BLaER1 treated with 17β-estradiol and CSF1 and Interleukin-3, amounts not matched to agents 10 nM and 100 nM (cell line): ENCODE measurements around the gene DNAJB13.
A peak's percentile ranks its signal among the peaks of the same experiment; 100 is the strongest.
"Not testable (repeated sequence)": the region's sequence is repeated elsewhere in the genome, so short reads cannot be mapped to it uniquely, and the experiment has no call there.

Source experiments
- H3K27ac ChIP-seq, 11 experiments: shearing (Covaris generic); formaldehyde crosslinking; 2 replicates each; pipeline ENCODE4 v1.8.1; 2022
- H3K27me3 ChIP-seq, 11 experiments: shearing (Covaris generic); formaldehyde crosslinking; 2 replicates each; pipeline ENCODE4 v1.8.1; 2022
- H3K36me3 ChIP-seq, 11 experiments: shearing (Covaris generic); formaldehyde crosslinking; 2 replicates each; pipeline ENCODE4 v1.8.1; 2022
- H3K4me1 ChIP-seq, 10 experiments: shearing (Covaris generic); formaldehyde crosslinking; 2 replicates each; pipeline ENCODE4 v1.8.1; 2022
- H3K4me2 ChIP-seq, 11 experiments: shearing (Covaris generic); formaldehyde crosslinking; 2 replicates each; pipeline ENCODE4 v1.8.1; 2022
- H3K4me3 ChIP-seq, 10 experiments: shearing (Covaris generic); formaldehyde crosslinking; 2 replicates each; pipeline ENCODE4 v1.8.1; 2022
- H3K9ac ChIP-seq, 11 experiments: shearing (Covaris generic); formaldehyde crosslinking; 2 replicates each; pipeline ENCODE4 v1.8.1; 2022
- H3K9me3 ChIP-seq, 11 experiments: shearing (Covaris generic); formaldehyde crosslinking; replicated peaks in 1 of 11; 2 replicates each; pipeline ENCODE4 v1.8.1; 2022
- H4K20me1 ChIP-seq, 11 experiments: shearing (Covaris generic); formaldehyde crosslinking; 2 replicates each; pipeline ENCODE4 v1.8.1; 2022
- Cebpa-rat ChIP-seq, 11 experiments: shearing (Covaris generic); IDR thresholded peaks; 2 replicates each; pipeline ENCODE4 v1.8.1; 2022

The DNAJB13 gene

DNA sequence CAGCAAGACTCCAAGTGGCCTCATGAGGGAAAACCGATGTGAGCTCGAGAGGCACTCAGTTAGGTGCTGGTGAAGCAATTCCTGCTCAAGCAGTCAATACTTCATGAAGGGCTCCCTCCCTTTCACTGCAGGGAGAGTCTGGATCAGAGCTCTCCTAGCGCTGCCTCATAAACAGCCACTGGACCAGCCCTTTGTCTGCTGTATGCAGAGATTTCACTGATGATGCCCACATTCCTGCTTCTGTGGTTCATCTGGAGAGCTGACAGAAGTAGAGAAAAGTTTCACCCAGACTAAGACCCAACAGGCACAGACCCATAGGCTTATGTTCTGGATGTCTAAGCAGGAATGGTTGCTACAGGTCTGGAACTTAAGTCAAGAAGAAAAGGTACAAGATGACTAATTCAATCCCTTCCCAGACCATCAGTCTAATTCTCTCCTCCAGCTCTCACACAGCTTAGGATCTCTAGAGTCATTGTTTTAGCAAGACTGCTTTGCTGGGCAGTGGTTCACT is 27.8 kb downstream of the DNAJB13 start:
- peaks cover 53 to 83% (median 69%) of the 10 kb centered on the region in 10 experiments for H3K4me1 ChIP-seq
- H3K4me3 ChIP-seq, result peak overlapping the region in 3 of 10 experiments; percentile 89 to 96 (median 96); a peak in 4 of 20 replicates
- peak overlapping the region in 2 of 11 experiments; percentile 96 to 97; a peak in 5 of 22 replicates for H3K9ac ChIP-seq
- H3K27me3 ChIP-seq, result no peaks in the 10 kb centered on the region
- peak overlapping the region; percentile 34 to 98 (median 92); a peak in 14 of 22 replicates for H3K27ac ChIP-seq
- no peaks in the 10 kb centered on the region for H3K9me3 ChIP-seq
- H3K36me3 ChIP-seq, result peaks cover 58 to 84% (median 73%) of the 10 kb centered on the region in 11 experiments
- H3K4me2 ChIP-seq, result peak overlapping the region; percentile 91 to 100 (median 98); a peak in 21 of 22 replicates
- TF ChIP-seq Cebpa-rat (IDR thresholded peaks at IDR 0.05), result no peak
- H4K20me1 ChIP-seq, result peaks cover 0 to 89% (median 24%) of the 10 kb centered on the region in 11 experiments; a peak in 13 of 22 replicates

- Histone ChIP-seq H3K36me3 (peaks cover 45 to 68% (median 59%) of the 10 kb centered on the region in 11 experiments), H3K4me2 (peak overlapping the region; percentile 91 to 100 (median 98)), H3K27me3 (no peaks in the 10 kb centered on the region), H3K27ac (peak overlapping the region; percentile 34 to 98 (median 92); a peak in 21 of 22 replicates), H3K9me3 (no peaks in the 10 kb centered on the region), H4K20me1 (peaks cover 0 to 73% (median 13%) of the 10 kb centered on the region in 11 experiments; a peak in 12 of 22 replicates), H3K9ac (peak overlapping the region; percentile 86 to 97 (median 91)), H3K4me1 (peaks cover 50 to 80% (median 64%) of the 10 kb centered on the region in 10 experiments), H3K4me3 (peak overlapping the region; percentile 75 to 96 (median 85); a peak in 19 of 20 replicates)
- no peak for TF ChIP-seq Cebpa-rat (IDR thresholded peaks at IDR 0.05)
Observed at GRCh38 chr11:73980001-73980961, 29.5 kb downstream of the DNAJB13 start.

DNA sequence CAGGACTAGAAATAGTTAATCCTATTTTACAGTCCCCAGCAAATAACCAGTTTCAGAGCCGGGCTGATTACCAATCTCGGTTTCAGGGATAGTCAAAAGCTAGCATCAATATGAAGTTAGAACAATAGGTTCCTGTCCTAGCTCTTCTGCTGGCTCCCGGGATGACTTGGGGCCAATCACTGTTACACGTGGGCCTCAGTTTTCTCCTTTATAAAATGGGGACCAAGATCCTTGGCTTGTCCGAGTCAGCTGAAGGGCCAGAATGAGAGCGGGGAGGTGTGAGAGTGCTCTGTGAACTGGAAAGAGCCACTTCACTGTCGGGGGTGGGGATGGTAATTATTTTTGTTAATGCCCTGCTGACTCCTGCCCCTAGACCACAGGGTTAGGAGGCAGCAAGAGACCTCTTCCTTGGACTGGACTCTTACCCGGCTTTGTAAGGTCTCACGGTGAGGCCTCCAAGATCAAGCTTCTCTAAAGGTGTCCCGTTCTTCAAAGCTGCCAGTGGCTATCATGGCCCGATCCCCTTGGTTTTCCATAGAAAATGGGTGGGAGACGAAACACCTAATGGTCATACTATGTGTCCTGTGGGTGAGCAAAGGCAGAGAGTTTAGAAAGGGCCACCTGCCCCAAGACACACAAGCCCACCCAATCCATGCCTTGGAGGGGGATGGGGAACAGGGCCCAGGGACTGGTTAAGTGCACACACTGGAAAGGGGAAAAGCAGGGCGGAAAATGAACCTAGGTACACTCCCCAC is 30.4 kb downstream of the DNAJB13 start:
- H3K27ac ChIP-seq, result peak overlapping the region; percentile 75 to 98 (median 92)
- no peaks in the 10 kb centered on the region for H3K27me3 ChIP-seq
- H3K4me2 ChIP-seq, result peak overlapping the region; percentile 91 to 100 (median 98)
- H3K36me3 ChIP-seq, result peaks cover 36 to 58% (median 50%) of the 10 kb centered on the region in 11 experiments
- TF ChIP-seq Cebpa-rat (IDR thresholded peaks at IDR 0.05), result no peak
- H3K4me3 ChIP-seq, result peak overlapping the region; percentile 75 to 96 (median 85)
- peak overlapping the region; percentile 86 to 97 (median 91) for H3K9ac ChIP-seq
- peaks cover 48 to 71% (median 57%) of the 10 kb centered on the region in 10 experiments for H3K4me1 ChIP-seq
- peaks cover 0 to 63% (median 11%) of the 10 kb centered on the region in 11 experiments; a peak in 10 of 22 replicates for H4K20me1 ChIP-seq
- no peaks in the 10 kb centered on the region for H3K9me3 ChIP-seq

GRCh38 chr11:73982595-73982989 is 31.8 kb downstream of the DNAJB13 start, which contains the start of gene UCP2:
TSS of gene UCP2 (minus strand) at chr11:73982843. CDS start at chr11:73978378, 4,465 bp downstream.
- Histone ChIP-seq H3K27ac (peak within 1 kb of the TSS; percentile 75 to 98 (median 92)), H3K9me3 (no peaks in the 10 kb centered on the region), H3K4me2 (peak within 1 kb of the TSS; percentile 91 to 100 (median 98)), H3K4me3 (peak within 1 kb of the TSS; percentile 75 to 96 (median 85)), H4K20me1 (peaks cover 0 to 50% (median 7%) of the 10 kb centered on the region in 11 experiments; a peak in 9 of 22 replicates), H3K4me1 (peaks cover 42 to 58% (median 56%) of the 10 kb centered on the region in 10 experiments), H3K27me3 (no peaks in the 10 kb centered on the region), H3K36me3 (peaks cover 22 to 44% (median 36%) of the 10 kb centered on the region in 11 experiments), H3K9ac (peak within 1 kb of the TSS; percentile 86 to 97 (median 91))
- no peak for TF ChIP-seq Cebpa-rat (IDR thresholded peaks at IDR 0.05)

GRCh38 chr11:73982990-73983740 is 32.3 kb downstream of the DNAJB13 start:
- peaks cover 37 to 54% (median 50%) of the 10 kb centered on the region in 10 experiments for H3K4me1 ChIP-seq
- H3K4me3 ChIP-seq, result peak overlapping the region; percentile 75 to 96 (median 85)
- peak overlapping the region; percentile 75 to 98 (median 92) for H3K27ac ChIP-seq
- H3K27me3 ChIP-seq, result no peaks in the 10 kb centered on the region
- no peak for TF ChIP-seq Cebpa-rat (IDR thresholded peaks at IDR 0.05)
- peaks cover 0 to 44% (median 7%) of the 10 kb centered on the region in 11 experiments; a peak in 9 of 22 replicates for H4K20me1 ChIP-seq
- H3K36me3 ChIP-seq, result peaks cover 16 to 39% (median 30%) of the 10 kb centered on the region in 11 experiments
- peak overlapping the region; percentile 86 to 97 (median 91) for H3K9ac ChIP-seq
- no peaks in the 10 kb centered on the region for H3K9me3 ChIP-seq
- H3K4me2 ChIP-seq, result peak overlapping the region; percentile 75 to 100 (median 97)

GRCh38 chr11:73983741-73984538 is 33.1 kb downstream of the DNAJB13 start:
- TF ChIP-seq Cebpa-rat (IDR thresholded peaks at IDR 0.05), result no peak
- H3K4me3 ChIP-seq, result peak overlapping the region; percentile 75 to 96 (median 85); a peak in 19 of 20 replicates
- no peaks in the 10 kb centered on the region for H3K9me3 ChIP-seq
- H3K36me3 ChIP-seq, result peaks cover 9 to 31% (median 22%) of the 10 kb centered on the region in 11 experiments; a peak in 20 of 22 replicates
- H3K27me3 ChIP-seq, result no peaks in the 10 kb centered on the region
- H4K20me1 ChIP-seq, result peaks cover 0 to 36% (median 7%) of the 10 kb centered on the region in 11 experiments; a peak in 8 of 22 replicates
- peak overlapping the region; percentile 75 to 100 (median 97) for H3K4me2 ChIP-seq
- peak overlapping the region; percentile 86 to 97 (median 91) for H3K9ac ChIP-seq
- H3K4me1 ChIP-seq, result peaks cover 29 to 46% (median 43%) of the 10 kb centered on the region in 10 experiments
- H3K27ac ChIP-seq, result peak overlapping the region; percentile 75 to 98 (median 92); a peak in 21 of 22 replicates

GRCh38 chr11:73985661-73986060 is 34.8 kb downstream of the DNAJB13 start:
- H3K36me3 ChIP-seq, result peaks cover 0 to 14% (median 8%) of the 10 kb centered on the region in 11 experiments; a peak in 18 of 22 replicates
- H3K4me1 ChIP-seq, result peaks cover 25 to 32% (median 30%) of the 10 kb centered on the region in 10 experiments
- H4K20me1 ChIP-seq, result peaks cover 0 to 19% (median 2%) of the 10 kb centered on the region in 11 experiments; a peak in 8 of 22 replicates
- not testable (repeated sequence) for H3K4me3 ChIP-seq, H3K27me3 ChIP-seq, H3K27ac ChIP-seq, H3K4me2 ChIP-seq, H3K9me3 ChIP-seq, H3K9ac ChIP-seq
